Astrocyte (in vitro differentiated cells and primary cell): ENCODE results near the gene CCR5. TPM values are rescaled to one million over a fixed set of nuclear protein-coding genes. Genes with fewer than 3 reads are reported as not detected.

Source experiments
- DNase-seq: peaks from one replicate; pipeline ENCODE4 v3.0.0-alpha.2; 2010; ENCODE audit warnings: low read depth
- FAIRE-seq: peaks from 2 replicates; lab custom pipeline; 2011; peaks lifted over from hg19 to GRCh38; lab: Jason Lieb, UNC
- H2AFZ ChIP-seq: 2 replicates; pipeline ENCODE4 v1.6.0; 2012; ENCODE audit warnings: low read depth, low read length, inconsistent platforms
- H3K27ac ChIP-seq: 2 replicates; pipeline ENCODE4 v1.5.1; 2011; ENCODE audit warnings: low read depth, low read length, inconsistent platforms
- H3K27me3 ChIP-seq: 2 replicates; pipeline ENCODE4 v1.6.0; 2011; ENCODE audit warnings: low read length, inconsistent platforms; ENCODE audit not compliant: insufficient read depth
- H3K36me3 ChIP-seq: 2 replicates; pipeline ENCODE4 v1.5.1; 2011; ENCODE audit warnings: low read length, inconsistent platforms; ENCODE audit not compliant: insufficient read depth
- H3K4me1 ChIP-seq: 2 replicates; pipeline ENCODE4 v1.5.1; 2011; ENCODE audit warnings: low read length, inconsistent platforms; ENCODE audit not compliant: insufficient read depth
- H3K4me2 ChIP-seq: 2 replicates; pipeline ENCODE4 v1.6.0; 2012; ENCODE audit warnings: low read length, inconsistent platforms
- H3K4me3 ChIP-seq: 2 replicates; pipeline ENCODE4 v1.5.1; 2011; ENCODE audit warnings: low read depth, mild to moderate bottlenecking, low read length, inconsistent platforms; ENCODE audit not compliant: insufficient read depth
- H3K79me2 ChIP-seq: 2 replicates; pipeline ENCODE4 v1.6.0; 2012; ENCODE audit warnings: mild to moderate bottlenecking, low read length, inconsistent platforms; ENCODE audit not compliant: insufficient read depth
- H3K9ac ChIP-seq: 2 replicates; pipeline ENCODE4 v1.6.0; 2012; ENCODE audit warnings: mild to moderate bottlenecking, low read length, inconsistent platforms
- H3K9me3 ChIP-seq: 2 replicates; pipeline ENCODE4 v1.5.1; 2012; ENCODE audit warnings: low read depth, mild to moderate bottlenecking, low read length, inconsistent platforms; ENCODE audit not compliant: insufficient read depth
- H4K20me1 ChIP-seq: 2 replicates; pipeline ENCODE4 v1.6.0; 2012; ENCODE audit warnings: low read length, inconsistent platforms; ENCODE audit not compliant: insufficient read depth
- H3K27ac Mint-ChIP-seq: one replicate; pipeline ENCODE4 v1.8.0; 2021; ENCODE audit warnings: mild to moderate bottlenecking, mixed read lengths; ENCODE audit not compliant: unreplicated experiment
- H3K27me3 Mint-ChIP-seq: one replicate; pipeline ENCODE4 v1.8.0; 2021; ENCODE audit warnings: low read depth, mixed read lengths; ENCODE audit not compliant: unreplicated experiment
- H3K36me3 Mint-ChIP-seq: one replicate; pipeline ENCODE4 v1.8.0; 2021; ENCODE audit warnings: low read depth, mixed read lengths; ENCODE audit not compliant: unreplicated experiment
- H3K4me1 Mint-ChIP-seq: one replicate; pipeline ENCODE4 v1.8.0; 2021; ENCODE audit warnings: low read depth, mixed read lengths; ENCODE audit not compliant: unreplicated experiment
- H3K4me3 Mint-ChIP-seq: one replicate; pipeline ENCODE4 v1.8.0; 2021; ENCODE audit warnings: mild to moderate bottlenecking, moderate library complexity, mixed read lengths; ENCODE audit not compliant: unreplicated experiment
- H3K9me3 Mint-ChIP-seq: one replicate; pipeline ENCODE4 v1.8.0; 2021; ENCODE audit warnings: mild to moderate bottlenecking, mixed read lengths; ENCODE audit not compliant: unreplicated experiment
- CTCF ChIP-seq: IDR thresholded peaks from 2 replicates; pipeline ENCODE4 v1.5.1; 2011; ENCODE audit warnings: low read depth, mild to moderate bottlenecking, inconsistent platforms, low read length, moderate library complexity; ENCODE audit not compliant: insufficient read depth
- EZH2 ChIP-seq: IDR thresholded peaks from 2 replicates; pipeline ENCODE4 v1.6.1; 2012; ENCODE audit warnings: mild to moderate bottlenecking, low read length, inconsistent platforms; ENCODE audit not compliant: insufficient read depth
- total RNA-seq: library from RNA; stranded (reverse); gene quantifications from 2 replicates; pipeline ENCODE4 v1.2.1, GENCODE V29; 2021

CCR5 gene
- total RNA-seq, 1 donor from 2014 or later, result not detected

DNA sequence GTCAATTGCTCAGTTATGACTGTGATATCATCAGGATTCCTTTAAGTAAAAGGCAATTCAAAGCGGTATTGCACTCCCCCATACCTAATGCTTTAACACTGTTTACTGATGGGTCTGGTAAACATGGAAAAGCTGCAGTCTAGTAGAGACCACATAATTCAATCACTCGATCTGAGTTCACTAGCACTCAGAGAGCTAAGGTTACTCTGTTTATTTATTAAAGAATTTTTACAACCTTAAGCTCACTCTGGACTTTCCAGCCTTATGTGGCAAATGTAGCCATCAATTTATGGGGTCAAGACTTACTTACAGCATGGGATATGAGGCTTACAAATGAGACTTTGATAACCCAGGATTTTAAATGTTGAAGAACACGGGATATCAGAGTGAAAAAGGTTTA lies 35.2 kb upstream of the CCR5 start:
- Mint-ChIP-seq H3K27ac (no peak overlapping the region), H3K4me3 (no peak overlapping the region), H3K27me3 (peaks cover 18% of the 10 kb centered on the region), H3K9me3 (peaks cover 23% of the 10 kb centered on the region), H3K36me3 (no peaks in the 10 kb centered on the region), H3K4me1 (peaks cover 11% of the 10 kb centered on the region)
- TF ChIP-seq CTCF (no peak), EZH2 (no peak)
- H3K4me3 ChIP-seq, result no peak overlapping the region
- H3K9me3 ChIP-seq, result peaks cover 10% of the 10 kb centered on the region
- no peak overlapping the region for H2AFZ ChIP-seq
- no peak overlapping the region for H3K27ac ChIP-seq
- no peaks in the 10 kb centered on the region for H3K4me1 ChIP-seq
- FAIRE-seq, result no peak
- H4K20me1 ChIP-seq, result no peaks in the 10 kb centered on the region
- no peaks in the 10 kb centered on the region for H3K79me2 ChIP-seq
- H3K36me3 ChIP-seq, result no peaks in the 10 kb centered on the region
- H3K4me2 ChIP-seq, result no peak overlapping the region
- peaks cover 2% of the 10 kb centered on the region for H3K27me3 ChIP-seq
- no peak for DNase-seq
- H3K9ac ChIP-seq, result no peak overlapping the region

- Histone ChIP-seq H3K36me3 (no peaks in the 10 kb centered on the region), H3K4me1 (no peaks in the 10 kb centered on the region), H2AFZ (no peak overlapping the region), H3K79me2 (no peaks in the 10 kb centered on the region), H3K9ac (no peak overlapping the region), H3K27me3 (no peaks in the 10 kb centered on the region), H4K20me1 (no peaks in the 10 kb centered on the region), H3K27ac (no peak overlapping the region), H3K4me2 (no peak overlapping the region), H3K9me3 (peaks cover 10% of the 10 kb centered on the region), H3K4me3 (no peak overlapping the region)
- Mint-ChIP-seq H3K4me3 (no peak overlapping the region), H3K9me3 (peaks cover 14% of the 10 kb centered on the region), H3K27ac (no peak overlapping the region), H3K4me1 (peaks cover 11% of the 10 kb centered on the region), H3K36me3 (no peaks in the 10 kb centered on the region), H3K27me3 (no peaks in the 10 kb centered on the region)
- no peak for FAIRE-seq
- no peak for TF ChIP-seq CTCF
- no peak for TF ChIP-seq EZH2
- DNase-seq, result no peak
Observed at GRCh38 chr3:46337911-46338310, 32.8 kb upstream of the CCR5 start.

GRCh38 chr3:46338840-46339239 lies 31.9 kb upstream of the CCR5 start:
- no peak for TF ChIP-seq EZH2
- TF ChIP-seq CTCF, result no peak
- Mint-ChIP-seq H3K27me3 (no peaks in the 10 kb centered on the region), H3K9me3 (peaks cover 14% of the 10 kb centered on the region), H3K4me1 (peaks cover 11% of the 10 kb centered on the region), H3K27ac (no peak overlapping the region), H3K4me3 (no peak overlapping the region), H3K36me3 (no peaks in the 10 kb centered on the region)
- no peaks in the 10 kb centered on the region for H3K27me3 ChIP-seq
- no peaks in the 10 kb centered on the region for H3K79me2 ChIP-seq
- no peaks in the 10 kb centered on the region for H3K36me3 ChIP-seq
- H3K9ac ChIP-seq, result no peak overlapping the region
- DNase-seq, result no peak
- FAIRE-seq, result no peak
- H4K20me1 ChIP-seq, result no peaks in the 10 kb centered on the region
- H2AFZ ChIP-seq, result no peak overlapping the region
- H3K9me3 ChIP-seq, result peaks cover 10% of the 10 kb centered on the region
- H3K4me1 ChIP-seq, result no peaks in the 10 kb centered on the region
- H3K4me2 ChIP-seq, result no peak overlapping the region
- no peak overlapping the region for H3K27ac ChIP-seq
- no peak overlapping the region for H3K4me3 ChIP-seq
